ENCODE results near the gene TBCD.

TBCD gene

DNA sequence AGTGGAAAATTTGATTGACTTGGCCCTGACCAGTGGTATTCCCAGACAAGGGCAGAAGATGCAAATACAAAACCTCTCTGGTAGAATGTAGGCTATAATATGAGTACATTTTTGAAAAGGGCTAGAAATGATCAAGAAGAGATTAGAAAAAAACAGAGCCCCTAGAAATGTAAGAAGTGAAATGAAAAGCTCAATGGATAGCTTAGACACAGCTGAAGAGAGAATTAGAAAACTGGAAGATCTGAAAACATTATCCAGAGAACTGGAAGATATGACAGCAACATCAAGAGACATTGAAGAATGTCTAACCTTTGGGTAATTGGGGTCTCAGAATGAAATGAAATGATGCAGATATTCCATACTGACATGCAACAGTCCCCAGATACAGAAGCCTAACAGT lies 193.1 kb downstream of the TBCD start:
- Histone ChIP-seq H3K36me3 (peaks cover 16% of the 10 kb centered on the region), H3K4me1 (no peaks in the 10 kb centered on the region), H3K27me3 (no peaks in the 10 kb centered on the region), H3K4me3 (ENCODE audit: low read depth, low read length) (no peak overlapping the region), H3K9me3 (peaks cover 8% of the 10 kb centered on the region)
- TF ChIP-seq, protein P1, sequence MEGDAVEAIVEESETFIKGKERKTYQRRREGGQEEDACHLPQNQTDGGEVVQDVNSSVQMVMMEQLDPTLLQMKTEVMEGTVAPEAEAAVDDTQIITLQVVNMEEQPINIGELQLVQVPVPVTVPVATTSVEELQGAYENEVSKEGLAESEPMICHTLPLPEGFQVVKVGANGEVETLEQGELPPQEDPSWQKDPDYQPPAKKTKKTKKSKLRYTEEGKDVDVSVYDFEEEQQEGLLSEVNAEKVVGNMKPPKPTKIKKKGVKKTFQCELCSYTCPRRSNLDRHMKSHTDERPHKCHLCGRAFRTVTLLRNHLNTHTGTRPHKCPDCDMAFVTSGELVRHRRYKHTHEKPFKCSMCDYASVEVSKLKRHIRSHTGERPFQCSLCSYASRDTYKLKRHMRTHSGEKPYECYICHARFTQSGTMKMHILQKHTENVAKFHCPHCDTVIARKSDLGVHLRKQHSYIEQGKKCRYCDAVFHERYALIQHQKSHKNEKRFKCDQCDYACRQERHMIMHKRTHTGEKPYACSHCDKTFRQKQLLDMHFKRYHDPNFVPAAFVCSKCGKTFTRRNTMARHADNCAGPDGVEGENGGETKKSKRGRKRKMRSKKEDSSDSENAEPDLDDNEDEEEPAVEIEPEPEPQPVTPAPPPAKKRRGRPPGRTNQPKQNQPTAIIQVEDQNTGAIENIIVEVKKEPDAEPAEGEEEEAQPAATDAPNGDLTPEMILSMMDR (IDR thresholded peaks at IDR 0.05; ENCODE audit: low read depth, low read length) = no peak
- DNase-seq = no peak

DNA sequence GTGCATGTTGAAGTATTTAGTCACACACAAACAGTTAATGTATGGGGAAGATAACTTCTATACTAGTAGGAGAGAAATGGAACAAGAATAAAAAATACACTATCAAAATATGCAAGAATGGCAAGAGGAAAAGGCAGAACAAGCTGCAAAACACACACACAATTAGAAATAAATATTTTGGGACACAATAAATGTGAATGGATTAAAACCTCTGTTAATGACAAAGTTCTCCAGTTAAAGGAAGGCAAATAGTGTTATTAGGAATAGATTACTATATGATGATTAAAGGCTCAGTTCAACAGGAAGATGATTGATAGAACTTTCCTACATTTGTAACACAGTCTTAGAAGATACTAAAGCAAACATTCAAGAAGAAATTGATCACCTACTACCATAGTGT lies 194.2 kb downstream of the TBCD start:
- H3K27me3 ChIP-seq = no peaks in the 10 kb centered on the region
- H3K36me3 ChIP-seq = peaks cover 15% of the 10 kb centered on the region
- no peaks in the 10 kb centered on the region for H3K4me1 ChIP-seq
- H3K4me3 ChIP-seq (ENCODE audit: low read depth, low read length) = no peak overlapping the region
- TF ChIP-seq, protein P1 (IDR thresholded peaks at IDR 0.05; ENCODE audit: low read depth, low read length) = no peak
- DNase-seq = no peak
- H3K9me3 ChIP-seq = peaks cover 14% of the 10 kb centered on the region

DNA sequence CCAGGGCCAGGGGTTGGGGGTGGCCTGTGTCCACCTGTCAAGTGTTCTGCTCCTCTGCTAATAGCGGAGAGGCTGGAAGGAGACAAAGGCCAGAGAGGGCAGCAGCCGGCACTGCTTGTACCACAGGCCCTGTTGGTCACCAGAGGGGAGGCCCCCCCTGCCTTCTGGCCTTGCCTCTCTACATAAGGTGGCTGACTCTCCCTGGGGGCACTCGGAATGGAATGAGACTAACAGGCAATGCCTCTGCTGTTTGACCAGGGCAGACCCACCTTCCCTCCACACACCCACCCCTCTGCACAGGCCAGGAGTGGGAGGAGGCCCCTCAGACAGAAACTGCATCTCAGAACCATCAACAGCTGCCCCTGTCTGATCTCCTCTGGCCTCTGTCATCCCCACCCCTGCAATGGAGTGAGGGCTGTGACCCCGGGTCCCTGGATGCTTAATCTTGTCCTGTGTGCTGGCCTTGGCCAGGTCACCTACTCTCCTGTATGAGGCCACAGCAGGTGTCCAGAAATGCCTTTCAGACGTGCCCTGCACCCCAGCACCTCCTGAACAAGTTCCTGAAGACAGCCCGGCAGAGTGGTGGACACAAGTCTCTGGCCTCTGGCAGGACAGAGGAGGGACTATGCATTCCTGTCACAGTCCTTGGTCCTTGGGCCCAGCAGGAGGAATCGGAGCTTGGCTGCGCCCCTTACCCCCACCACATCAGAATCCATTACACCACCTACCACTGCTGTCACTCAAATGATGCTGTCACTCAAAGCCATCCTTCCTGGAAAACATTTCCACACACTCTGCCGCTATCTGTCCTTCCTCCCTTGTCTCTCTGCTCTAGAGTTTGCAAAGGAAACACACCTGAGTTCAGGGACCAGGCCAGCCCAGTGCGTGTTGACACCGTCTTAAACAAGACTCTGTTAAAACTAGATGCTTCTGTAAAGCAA lies 195.5 kb downstream of the TBCD start:
- TF ChIP-seq, protein P1 (IDR thresholded peaks at IDR 0.05; ENCODE audit: low read depth, low read length) = no peak
- no peak for DNase-seq
- Histone ChIP-seq H3K27me3 (no peaks in the 10 kb centered on the region), H3K36me3 (peaks cover 5% of the 10 kb centered on the region), H3K4me3 (ENCODE audit: low read depth, low read length) (no peak overlapping the region), H3K4me1 (no peaks in the 10 kb centered on the region), H3K9me3 (peaks cover 16% of the 10 kb centered on the region)

DNA sequence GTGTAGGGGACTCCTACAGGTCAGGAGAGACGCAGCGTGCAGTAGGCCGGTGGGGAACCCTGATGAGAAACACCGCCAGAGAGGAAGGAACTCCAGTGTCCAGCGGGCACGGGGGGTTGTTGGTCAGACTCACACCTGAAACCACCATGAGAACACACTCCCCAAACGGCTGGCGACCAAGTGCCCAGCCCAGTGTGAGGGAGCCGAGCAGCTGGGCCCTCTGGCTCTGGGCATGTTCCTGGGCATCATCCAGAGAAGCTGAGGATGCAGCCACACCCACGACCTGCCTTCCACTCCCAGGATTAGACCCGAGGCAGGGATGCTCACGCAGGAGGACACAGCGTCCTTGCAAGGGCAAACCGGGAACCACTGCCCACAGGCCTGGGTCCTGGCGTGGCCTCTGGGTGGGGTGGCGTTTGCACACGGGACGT lies 196.2 kb downstream of the TBCD start:
- TF ChIP-seq, protein P1 (IDR thresholded peaks at IDR 0.05; ENCODE audit: low read depth, low read length) = no peak
- Histone ChIP-seq H3K4me1 (no peaks in the 10 kb centered on the region), H3K27me3 (no peaks in the 10 kb centered on the region), H3K4me3 (ENCODE audit: low read depth, low read length) (no peak overlapping the region), H3K9me3 (peaks cover 16% of the 10 kb centered on the region), H3K36me3 (no peaks in the 10 kb centered on the region)
- DNase-seq = no peak

DNA sequence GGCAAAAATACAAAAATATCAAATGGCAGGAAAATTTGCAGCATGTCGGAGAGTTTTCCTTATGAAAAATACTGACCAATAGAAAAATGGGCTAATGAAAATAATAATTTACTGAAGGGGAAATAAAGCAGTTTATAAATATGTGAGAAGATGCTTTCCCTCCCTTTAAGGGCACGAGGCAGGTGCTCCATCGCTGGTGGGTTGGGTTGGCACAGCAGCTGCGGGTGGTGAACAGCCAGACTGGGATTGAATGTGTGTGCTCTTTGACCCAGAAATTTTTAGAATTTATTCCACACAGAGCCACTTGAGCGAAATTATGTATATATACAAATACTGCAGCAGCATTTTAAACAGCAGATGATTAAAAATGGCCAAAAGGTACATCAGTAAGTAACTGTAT lies 197.1 kb downstream of the TBCD start:
- no peaks in the 10 kb centered on the region for H3K36me3 ChIP-seq
- no peaks in the 10 kb centered on the region for H3K4me1 ChIP-seq
- no peak for DNase-seq
- no peaks in the 10 kb centered on the region for H3K27me3 ChIP-seq
- TF ChIP-seq, protein P1 (IDR thresholded peaks at IDR 0.05; ENCODE audit: low read depth, low read length) = no peak
- peaks cover 16% of the 10 kb centered on the region for H3K9me3 ChIP-seq
- no peak overlapping the region for H3K4me3 ChIP-seq (ENCODE audit: low read depth, low read length)

DNA sequence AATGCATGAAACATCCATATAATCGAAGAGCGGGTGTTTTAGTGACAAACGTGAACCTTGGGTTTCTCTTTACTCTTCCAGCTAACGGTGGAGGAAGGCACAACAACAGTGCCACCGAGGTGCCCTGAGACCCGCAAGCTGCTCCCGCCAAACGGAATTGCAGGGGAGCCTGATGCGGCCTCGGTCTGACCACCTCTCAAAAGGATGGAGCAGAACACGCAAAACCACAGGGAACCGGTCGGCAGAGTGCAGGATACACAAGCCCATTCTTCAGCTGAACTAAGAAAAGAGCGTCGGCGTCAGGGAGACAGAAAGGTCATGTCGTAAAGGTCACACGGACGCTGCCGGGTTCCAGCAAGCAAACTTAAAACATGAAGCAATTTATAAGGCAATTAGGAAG lies 197.5 kb downstream of the TBCD start:
- no peaks in the 10 kb centered on the region for H3K36me3 ChIP-seq
- no peaks in the 10 kb centered on the region for H3K4me1 ChIP-seq
- DNase-seq = no peak
- H3K9me3 ChIP-seq = peaks cover 16% of the 10 kb centered on the region
- H3K27me3 ChIP-seq = no peaks in the 10 kb centered on the region
- TF ChIP-seq, protein P1 (IDR thresholded peaks at IDR 0.05; ENCODE audit: low read depth, low read length) = no peak
- no peak overlapping the region for H3K4me3 ChIP-seq (ENCODE audit: low read depth, low read length)
